ENCODE data around the gene SLC24A3.

- TF ChIP-seq CTCF (IDR thresholded peaks at IDR 0.05) (no peak), POLR2A (IDR thresholded peaks at IDR 0.05) (no peak)
Measured at GRCh38 chr20:19543101-19543500, 330.7 kb downstream of the SLC24A3 start.
